Hematopoietic multipotent progenitor cell treated with erythropoietin and hydrocortisone succinate and interleukin-3 and kit ligand, for 6 days (in vitro differentiated cells): ENCODE measurements around the gene KASH5.

ENCODE experiments used
- DNase-seq: peaks from one replicate; pipeline ENCODE4 v3.0.0-alpha.2; 2015

KASH5 gene

DNA sequence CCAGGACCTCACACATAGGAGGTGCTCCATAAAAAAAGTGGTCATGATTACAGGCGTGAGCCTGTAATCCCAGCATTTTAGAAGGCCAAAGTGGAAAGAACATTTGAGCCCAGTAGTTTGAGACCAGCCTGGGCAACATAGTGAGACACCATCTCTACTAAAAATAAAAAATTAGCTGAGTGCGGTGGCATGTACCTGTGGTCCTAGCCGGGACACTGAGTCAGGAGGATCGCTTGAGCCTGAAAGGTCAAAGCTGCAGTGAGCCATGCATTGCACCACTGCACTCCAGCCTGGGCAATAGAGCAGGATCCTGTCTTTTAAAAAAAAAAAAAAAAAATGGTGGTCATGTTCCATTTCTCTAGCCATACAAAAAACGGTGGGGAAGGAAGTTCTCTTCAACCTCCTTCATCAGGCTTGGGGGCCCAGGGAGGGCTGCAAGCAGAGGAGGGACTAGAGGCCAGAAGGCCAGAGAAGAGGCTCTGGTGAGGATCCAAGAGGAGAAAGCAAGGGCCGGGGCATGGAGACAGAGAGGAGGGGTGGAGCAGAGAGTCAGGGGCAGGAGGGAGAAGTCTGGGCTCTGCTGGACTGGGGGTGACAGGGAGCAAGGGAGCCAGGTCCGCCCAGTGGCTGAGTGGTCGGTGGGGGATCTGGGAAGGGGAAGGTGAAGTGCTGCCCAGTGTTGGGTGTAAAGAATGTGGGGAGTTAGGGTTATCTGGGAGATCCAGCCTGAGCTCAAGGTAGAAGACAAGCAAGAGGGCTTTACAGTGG is 8.9 kb downstream of the KASH5 start:
- DNase-seq, result no peak

DNA sequence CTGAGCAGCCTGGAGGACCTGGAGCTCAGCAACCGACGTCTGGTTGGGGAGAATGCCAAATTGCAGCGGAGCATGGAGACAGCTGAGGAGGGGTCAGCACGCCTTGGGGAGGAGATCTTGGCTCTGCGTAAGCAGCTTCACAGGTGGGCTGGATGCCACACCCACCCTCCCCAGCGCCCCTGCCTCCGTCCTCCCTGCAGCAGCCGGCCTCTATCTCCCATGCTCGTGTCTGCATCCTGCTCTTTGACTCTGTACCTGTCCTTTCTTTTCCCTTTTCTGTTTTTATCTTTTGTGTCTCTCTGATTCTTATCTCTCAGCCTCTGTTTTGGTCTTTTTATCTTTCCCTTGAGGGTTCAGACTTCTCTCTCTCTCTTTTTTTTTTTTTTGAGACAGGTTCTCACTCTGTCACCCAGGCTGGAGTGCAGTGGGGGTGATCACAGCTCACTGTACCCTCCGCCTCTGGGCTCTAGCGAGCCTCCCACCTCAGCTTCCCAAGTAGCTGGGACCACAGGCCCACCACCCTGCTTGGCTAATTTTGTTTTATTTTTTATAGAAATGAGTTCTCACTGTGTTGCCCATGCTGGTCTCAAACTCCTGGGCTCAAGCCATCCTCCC is 10.1 kb downstream of the KASH5 start:
- DNase-seq, result no peak

DNA sequence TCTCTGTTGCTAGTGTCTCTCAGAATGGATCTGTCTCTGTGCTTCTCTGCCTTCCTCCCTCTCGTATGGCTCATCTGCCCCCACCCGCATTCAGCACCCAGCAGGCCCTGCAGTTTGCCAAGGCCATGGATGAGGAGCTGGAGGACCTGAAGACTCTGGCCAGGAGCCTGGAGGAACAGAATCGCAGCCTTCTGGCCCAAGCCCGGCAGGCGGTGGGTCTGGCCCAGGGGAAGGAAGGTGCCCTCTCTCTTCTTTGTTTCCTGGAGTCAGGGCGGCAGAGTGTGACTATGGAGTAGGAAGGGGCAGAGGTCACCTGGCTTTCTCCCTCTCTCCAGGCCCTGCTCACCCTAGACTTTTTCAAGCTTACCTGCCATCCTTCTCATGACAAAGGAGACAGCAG is 10.9 kb downstream of the KASH5 start:
- no peak for DNase-seq

DNA sequence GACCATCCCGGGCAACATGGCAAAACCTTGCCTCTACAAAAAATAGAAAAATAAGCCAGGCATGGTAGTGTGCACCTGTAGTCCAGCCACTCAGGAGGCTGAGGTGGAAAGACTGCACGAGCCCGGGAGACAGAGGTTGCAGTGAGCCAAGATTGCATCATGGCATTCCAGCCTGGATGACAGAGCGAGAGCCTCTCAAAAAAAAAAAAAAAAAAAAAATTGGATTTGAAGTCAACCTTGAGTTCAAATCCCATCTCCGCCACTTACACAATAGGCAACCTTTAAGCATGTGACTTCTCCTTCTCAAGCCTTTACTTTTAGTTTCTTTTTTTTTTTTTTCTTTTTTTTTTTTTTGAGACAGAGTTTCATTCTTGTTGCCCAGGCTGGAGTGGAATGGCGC is 12.0 kb downstream of the KASH5 start:
- no peak for DNase-seq

DNA sequence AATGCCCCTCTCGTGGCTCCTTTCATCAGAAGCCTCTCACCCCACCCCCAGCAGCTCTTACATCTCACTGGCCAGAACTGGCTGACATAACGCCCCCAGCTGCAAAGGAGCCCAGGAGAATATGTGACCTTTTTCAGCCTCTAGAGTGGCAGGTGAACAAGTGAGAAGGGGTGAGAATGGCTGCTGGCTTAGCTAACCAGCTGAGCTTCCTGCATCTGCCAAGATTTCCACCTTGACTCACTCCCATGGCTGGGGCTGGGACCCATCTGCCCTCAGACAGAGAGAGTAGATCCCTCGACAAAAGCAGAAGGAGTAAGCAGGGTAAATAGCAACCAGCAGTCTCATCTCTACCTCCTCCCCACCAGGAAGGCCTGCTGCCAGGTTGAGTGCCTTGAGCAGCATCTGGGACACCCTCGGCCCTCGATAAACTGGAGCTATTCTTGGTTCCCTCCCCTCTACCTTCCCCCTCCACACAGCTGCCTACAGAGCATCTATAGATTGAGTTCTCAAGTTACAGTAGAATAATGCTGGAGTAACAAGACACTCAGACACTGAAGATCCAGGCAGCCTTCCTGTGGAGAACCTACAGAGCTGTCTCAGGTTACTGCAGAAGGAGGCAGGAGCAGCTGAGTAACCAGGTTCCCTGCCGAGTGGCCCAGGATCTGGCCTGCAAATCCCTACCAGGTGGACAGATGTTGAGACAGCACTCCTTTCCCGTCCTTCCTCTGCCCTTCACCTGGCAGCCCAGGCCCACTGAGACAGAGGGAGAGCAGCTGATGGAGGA is 15.5 kb downstream of the KASH5 start:
- DNase-seq, result no peak

DNA sequence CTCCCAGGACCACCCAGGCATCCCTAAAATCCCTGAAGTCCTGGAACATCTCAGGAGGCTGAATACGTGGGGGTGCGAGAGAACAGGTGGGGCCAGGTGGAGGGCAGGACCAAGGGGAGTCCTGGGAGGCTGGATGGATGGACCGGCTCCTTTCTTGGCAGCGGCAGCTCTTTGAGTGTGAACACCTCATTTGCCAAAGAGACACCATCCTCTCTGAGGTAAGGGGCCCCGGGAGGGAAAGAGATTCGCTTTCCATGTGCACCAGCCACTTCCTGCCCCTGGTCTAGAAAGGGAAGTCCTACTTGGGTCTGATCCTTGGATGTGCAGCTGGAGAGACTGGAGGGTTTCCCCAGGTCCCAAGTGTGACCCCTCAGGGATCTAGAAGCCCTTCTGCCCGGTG is 19.0 kb downstream of the KASH5 start:
- no peak for DNase-seq

DNA sequence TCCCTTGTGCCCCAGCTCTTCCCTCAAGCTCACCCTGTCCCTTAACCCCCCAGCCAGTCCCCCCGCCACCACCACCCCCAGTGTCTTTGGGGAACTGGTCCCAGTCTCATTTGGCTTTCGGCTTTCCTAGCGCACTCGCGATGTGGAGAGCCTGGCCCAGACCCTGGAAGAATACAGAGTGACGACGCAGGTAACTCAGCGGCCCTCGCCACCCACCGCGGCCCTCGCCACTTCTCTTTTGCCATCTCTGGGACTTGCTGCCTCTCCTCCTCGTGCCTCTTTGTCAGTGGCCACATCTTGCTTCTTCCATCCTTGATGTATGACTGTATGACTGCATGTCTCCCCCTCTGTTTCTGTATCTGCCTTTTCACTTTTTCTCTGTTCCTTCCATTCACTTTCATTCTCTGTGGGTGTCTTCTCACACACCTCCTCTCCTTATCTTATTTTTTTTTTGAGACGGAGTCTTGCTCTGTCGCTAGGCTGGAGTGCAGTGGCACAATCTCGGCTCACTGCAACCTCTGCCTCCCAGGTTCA is 19.5 kb downstream of the KASH5 start:
- no peak for DNase-seq

DNA sequence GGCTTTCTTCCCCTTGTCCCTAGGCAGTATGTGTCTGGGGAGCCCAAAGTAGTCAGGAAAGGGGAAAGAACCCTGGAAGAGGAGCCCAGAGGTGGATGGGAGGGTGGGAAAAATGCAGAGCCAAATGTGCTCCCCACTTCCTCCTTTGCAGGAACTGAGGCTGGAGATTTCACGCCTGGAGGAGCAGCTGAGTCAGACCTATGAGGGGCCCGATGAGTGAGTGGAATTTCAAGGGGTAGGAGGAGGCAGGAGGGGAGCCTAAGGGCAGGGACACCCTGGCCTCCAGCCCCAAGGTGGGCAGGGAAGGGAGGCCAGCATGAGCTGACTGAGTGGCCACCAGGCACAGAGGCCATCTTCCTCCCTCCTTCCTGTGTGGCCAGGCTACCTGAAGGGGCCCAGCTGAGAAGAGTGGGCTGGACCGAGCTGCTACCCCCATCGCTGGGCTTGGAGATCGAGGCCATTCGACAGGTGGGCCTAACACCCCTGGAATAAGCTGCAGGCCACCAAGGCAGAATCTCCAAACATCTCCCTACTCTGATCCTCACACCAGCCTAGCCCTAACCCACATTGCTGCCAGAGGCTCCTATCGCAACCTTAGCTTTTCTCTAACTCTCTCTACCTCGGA is 20.9 kb downstream of the KASH5 start:
- no peak for DNase-seq

DNA sequence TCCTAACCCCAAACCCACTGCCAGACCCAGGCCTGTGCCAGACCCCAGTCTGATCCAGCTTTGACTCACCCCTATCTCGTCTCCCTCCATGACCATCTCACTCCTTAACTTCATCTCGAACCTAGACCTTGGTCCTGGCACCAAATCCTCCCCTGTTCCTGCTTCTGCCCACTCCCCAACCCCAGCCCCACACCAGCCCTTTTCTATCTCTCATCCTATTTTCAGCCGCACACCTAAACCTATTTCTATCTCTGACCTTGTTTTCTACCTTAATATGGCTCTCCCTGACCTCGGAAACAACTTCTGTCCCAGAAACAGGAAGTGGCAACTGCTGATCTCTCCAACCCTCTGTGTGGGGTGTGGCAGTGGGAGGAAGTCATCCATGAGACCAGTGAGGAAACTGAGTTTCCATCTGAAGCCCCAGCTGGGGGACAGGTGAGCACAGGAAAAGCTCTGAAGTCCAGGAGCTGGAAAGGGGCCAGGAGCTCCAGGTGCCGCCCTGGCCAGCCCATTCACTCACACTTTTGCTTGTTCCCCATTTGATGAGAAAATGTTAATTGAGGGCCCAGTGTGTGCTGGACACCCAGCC is 21.5 kb downstream of the KASH5 start:
- DNase-seq, result peak; percentile 60

DNA sequence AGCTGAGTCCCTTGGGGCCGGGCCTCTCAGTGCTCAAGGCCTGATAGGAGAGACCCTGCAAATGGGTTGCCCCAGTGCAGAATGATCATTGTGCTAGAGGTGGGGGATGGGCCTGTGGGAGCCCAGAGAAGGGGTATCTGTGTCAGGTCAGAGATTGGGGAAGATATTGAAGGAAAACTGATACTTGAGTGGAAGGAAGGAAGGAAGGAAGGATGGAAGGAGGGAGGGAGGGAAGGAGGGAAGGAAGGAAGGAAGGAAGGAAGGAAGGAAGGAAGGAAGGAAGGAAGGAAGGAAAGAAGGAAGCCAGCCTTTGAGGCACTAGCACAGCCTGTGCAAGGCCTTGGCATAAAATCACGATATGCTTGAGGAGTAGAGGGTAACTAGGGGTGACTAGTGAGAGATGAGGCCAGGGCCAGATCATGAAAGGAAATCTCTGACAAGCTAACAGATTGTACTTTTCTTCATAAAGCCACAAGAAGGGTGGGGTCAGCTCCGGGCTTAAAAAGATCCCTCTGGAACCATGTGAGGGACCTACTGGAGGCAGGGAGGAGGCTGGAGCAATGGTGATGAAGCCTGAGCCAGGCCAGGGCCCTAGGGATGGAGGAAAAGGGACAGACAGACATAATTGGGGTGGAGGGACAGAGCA is 23.8 kb downstream of the KASH5 start:
- DNase-seq, result no peak

DNA sequence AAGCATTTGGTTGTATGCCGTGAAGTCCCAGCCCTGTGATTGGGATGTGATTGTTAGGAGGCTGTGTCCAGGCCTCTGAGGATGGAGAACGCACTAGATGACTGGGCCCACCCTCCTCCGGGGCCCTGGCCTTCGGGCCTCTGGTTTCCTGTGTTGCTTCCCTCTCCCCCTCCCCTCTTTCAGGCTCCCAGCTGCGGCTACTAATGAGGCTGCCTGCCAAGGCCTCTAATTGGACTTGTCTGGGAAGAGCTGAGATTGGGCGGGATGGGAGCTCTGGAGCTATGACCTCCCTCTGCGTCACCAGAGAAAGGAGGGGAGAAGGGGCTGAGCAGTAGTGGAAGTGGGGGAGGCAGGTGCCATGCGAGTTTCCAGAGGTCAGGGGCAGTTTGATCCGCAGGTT is 25.3 kb downstream of the KASH5 start:
- DNase-seq, result no peak

DNA sequence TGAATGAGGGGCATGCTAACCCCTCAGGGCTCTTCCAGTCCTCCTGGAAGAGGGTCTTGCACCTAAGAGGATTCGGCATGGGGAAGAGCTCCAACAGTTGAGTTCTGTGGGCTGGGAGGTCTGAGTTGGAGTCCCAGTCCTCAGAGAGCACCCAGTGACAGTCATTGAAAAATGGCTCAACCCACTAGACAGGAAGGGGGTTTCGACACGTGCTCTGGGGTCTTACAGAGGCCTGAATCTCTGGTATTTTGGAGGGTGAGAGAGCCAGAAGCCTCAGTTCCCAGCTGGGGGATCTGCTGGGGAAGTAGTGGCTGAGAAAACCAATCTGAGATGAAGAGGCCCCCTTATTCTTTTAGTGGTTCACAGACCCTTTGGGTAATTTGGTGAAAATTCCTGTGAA is 26.2 kb downstream of the KASH5 start:
- DNase-seq, result no peak

DNA sequence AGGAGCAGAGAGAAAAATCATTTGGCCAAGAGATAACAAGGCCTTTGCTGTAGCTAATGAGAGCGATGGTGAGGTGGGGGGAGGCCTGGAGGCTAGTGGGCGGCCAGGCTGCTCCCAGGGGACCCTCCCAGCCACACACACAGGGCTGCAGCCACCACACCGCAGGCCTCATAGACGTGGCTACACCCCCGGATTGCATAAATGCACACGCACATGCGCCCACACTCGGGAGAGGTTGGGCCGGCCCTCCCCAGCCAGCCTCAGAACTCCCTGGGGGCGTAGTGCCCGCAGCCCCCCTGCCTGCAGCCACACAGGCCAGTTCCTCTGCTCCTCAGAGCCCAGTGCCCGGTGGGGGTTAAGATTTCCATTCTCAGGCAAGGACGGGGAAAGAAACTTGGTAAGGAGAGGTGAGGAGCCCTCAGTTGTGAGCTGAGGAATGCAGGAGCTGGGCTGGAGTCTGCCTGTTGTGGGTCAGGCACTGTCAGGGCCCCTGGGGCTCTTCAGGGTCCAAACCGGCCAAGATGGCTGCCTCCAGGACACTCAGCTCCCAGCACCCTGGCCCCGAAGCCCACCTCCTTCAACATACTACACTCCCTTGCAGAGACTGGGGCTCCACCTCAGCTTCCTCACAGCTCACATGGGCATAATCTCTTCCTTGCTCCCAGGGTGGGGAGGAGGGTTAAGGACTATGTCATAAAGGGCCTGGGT is 27.2 kb downstream of the KASH5 start:
- DNase-seq, result no peak

DNA sequence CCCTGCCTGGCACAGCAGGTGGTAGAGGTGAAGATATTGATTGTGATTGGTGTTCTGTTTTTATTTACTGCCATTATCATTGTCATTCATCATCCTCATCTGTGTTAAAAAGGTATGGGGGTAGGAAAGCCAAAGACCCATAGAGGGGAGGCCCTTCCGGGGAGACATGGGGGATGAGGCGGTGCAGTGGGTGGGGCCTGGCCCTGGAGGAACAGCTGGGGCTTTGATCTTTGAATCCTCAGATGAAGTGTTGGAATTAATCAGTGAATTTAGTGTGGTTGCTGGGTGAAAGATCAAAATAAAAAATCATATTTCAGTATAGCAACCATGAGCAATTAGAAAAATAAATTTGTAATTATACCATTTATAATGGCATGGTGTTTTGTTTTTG is 27.8 kb downstream of the KASH5 start:
- no peak for DNase-seq

DNA sequence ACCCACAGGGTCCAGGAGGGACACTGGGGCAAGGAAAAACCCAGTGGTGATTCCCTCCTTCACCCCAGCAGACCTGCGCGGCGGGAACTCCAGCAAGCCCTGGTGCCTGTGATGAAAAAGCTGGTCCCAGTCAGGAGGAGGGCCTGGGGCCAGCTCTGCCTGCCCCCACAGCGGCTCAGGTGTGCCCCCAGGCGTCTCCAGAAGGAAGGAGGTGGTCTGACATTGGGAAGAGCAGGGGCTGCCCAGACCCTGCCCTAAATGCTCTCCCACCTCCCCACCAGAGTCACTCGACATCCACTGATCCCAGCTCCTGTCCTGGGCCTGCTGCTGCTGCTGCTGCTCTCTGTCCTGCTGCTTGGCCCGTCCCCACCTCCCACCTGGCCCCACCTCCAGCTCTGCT is 29.0 kb downstream of the KASH5 start:
- no peak for DNase-seq

DNA sequence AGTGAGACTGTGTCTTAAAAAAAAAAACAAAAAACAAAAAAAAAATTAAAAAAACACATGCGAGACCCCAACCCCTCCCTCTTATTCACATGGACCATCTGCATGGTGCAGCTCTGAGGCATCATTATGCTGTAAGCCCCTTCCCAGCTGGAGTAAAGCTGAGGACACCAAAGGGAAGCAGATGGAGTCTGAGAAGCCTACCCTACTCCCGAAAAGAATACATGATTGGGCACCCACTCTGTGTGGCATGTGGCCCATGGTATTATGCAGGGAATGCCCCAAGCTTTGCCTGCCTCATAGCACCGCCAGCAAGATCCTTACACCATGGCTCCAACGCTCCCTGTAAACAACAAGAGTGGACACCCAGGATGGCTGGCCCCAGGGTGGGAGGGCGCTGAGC is 30.5 kb downstream of the KASH5 start:
- DNase-seq, result no peak

DNA sequence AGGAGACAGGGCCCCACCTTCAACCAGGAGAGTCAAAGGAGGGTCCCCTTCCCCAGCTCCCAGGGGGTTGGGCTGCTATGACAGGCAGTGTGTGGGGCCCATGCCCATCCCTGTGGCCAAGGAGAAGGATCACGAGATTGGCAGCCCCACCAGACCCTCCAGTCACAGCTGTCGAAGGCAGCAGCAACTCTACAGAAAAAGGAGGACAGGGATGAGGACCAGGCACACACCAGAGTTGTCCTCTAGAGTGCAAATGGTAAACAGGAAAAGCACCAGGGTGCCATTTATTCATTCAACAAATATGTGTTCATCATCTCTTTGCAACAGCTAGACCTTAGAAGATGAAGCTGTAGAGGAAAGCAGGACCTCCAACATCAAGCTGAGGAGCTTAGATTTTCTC is 31.1 kb downstream of the KASH5 start:
- DNase-seq, result no peak

DNA sequence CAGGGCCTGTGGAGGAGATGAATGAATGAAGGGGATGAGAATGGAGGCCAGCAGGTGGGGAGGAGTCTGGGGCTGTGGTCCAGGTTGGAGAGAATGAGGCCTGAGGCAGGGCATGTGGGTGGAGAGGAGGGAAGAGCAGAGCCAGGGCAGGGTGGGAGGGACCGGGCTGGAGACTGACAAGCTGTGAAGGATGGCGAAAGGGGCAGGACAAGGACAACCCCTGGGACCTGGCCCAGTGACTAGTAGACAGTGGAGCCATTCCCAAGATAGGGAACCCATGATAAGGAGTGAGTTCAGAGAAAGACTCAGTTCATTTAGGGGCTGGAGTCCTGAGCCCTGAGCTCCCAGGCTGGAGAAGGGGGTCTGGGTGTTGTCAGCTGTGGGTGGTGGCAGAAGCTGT is 32.2 kb downstream of the KASH5 start:
- DNase-seq, result no peak

DNA sequence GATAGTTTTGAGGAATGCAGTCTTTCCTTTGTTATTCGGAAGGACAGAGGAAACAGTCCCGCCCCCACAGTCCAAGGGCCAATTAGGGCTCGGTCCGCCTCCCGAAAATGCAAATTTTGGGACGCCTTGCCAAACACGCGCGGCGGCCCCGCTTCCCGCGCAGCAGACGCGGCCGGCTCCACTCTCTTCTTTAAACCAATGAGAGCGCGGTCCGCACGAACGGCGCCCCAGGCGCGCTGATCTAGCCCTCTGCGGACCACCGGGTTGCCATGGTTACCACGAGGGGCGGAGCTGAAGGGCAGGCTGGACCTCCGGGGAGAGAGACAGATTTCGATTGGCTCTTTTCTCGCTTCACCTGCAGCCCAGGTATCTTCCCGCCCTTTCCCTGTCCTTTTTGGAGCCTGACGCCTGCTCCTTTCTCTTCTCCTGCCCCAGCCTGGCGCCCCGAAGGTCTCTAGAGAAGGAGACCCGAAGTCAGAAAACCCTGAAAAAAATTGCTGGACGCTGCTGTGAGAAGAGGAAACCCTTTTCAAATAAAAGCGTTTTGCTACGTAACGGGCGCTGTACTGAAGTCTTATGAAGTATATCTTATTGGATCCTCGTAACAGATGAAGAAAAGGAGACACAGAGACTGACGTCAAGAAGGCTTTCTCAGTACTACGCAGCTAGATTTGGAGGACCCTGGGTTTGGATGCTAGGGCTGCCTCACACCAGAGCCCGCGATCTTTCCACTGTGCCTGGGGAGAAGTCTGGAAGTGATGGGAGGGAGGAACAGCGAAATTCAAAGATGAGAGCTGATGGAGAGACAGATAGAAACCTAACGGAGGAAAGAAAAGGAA is 33.2 kb downstream of the KASH5 start:
- peak; percentile 81 for DNase-seq

DNA sequence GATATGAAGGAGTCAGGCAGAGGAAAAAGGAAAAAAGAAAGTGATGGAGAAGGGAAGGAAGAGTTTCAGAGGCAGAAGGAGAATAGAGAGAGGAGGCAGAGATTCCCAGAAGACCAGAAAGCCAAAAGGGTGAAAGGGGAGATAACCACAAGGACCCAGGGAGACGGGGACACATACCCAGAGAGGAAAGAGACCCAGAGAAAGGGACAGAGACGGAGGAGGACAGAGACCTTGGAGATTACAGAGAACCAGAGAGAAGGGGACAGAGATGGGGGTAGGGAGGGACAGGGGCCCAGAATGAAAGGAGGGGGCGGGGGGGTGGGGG is 33.8 kb downstream of the KASH5 start:
- no peak for DNase-seq
